22Rv1 (cell line): ENCODE data around the gene DSTYK.

Source experiments
- CTCF ChIP-seq: fragments of 450-650 bp; IDR thresholded peaks from 2 replicates; pipeline ENCODE4 v1.5.1; 2017; ENCODE audit warnings: mild to moderate bottlenecking
- ZFX ChIP-seq: fragments of 450-650 bp; IDR thresholded peaks from 2 replicates; pipeline ENCODE4 v1.6.1; 2017; ENCODE audit warnings: antibody characterized with exemption, borderline replicate concordance

- TF ChIP-seq CTCF, result no peak
- no peak for TF ChIP-seq ZFX
These were observed 15.5 kb upstream of the DSTYK start for GRCh38 chr1:205226868-205227583.
